ENCODE measurements around the gene NR2F1.

The NR2F1 gene

GRCh38 chr5:93642526-93642925 is 59.5 kb downstream of the NR2F1 start:
- Histone ChIP-seq H3K9me2 (replicated peaks; ENCODE audit: insufficient read depth, low read length) (no peaks in the 10 kb centered on the region), H4K20me1 (ENCODE audit: insufficient read depth, low read length) (no peaks in the 10 kb centered on the region), H3K9ac (ENCODE audit: low read length) (no peak overlapping the region), H3K27ac (ENCODE audit: low read length) (no peak overlapping the region), H3K27me3 (replicated peaks; ENCODE audit: insufficient read depth, low read length) (no peaks in the 10 kb centered on the region), H3K36me3 (replicated peaks; ENCODE audit: insufficient read depth, low read length) (no peaks in the 10 kb centered on the region), H3F3A (ENCODE audit: insufficient read depth, low read length) (no peaks in the 10 kb centered on the region), H2AFZ (ENCODE audit: low read length) (no peak overlapping the region), H3K4me3 (ENCODE audit: low read length) (no peak overlapping the region), H3K79me2 (ENCODE audit: low read length) (no peaks in the 10 kb centered on the region), H3K4me1 (ENCODE audit: low read length) (no peaks in the 10 kb centered on the region), H3K9me3 (replicated peaks; ENCODE audit: insufficient read depth, low read length) (no peaks in the 10 kb centered on the region), H3K4me2 (ENCODE audit: low read depth, low read length) (no peak overlapping the region)
- no peak for DNase-seq
- no peak for TF ChIP-seq CTCF (IDR thresholded peaks at IDR 0.05; ENCODE audit: low read length)

Data from MM.1S (cell line).